Right lobe of liver (tissue), 4 donors: ENCODE data around the gene ANKRD44.

ENCODE experiments used
- CTCF ChIP-seq, 4 donors: fragments of 200-600 bp in 3 of 4; fragments of 450-650 bp in 1 of 4; IDR thresholded peaks; one replicate each; pipeline versions ENCODE4 v1.5.1 to v1.8.0; 2016 to 2022; ENCODE audit warnings: antibody characterized with exemption in 4 of 4, mild to moderate bottlenecking in 2 of 4
- POLR2A ChIP-seq: fragments of 450-650 bp; IDR thresholded peaks from one replicate; pipeline ENCODE4 v1.6.1; 2017; ENCODE audit warnings: antibody characterized with exemption, mild to moderate bottlenecking
- donor health status: DM: no; HTN: no; CAD: no.
- donor health status: DM: no; HTN: no; CAD: no.
- donor health status: DM: no; HTN: yes; CAD: no.

- TF ChIP-seq CTCF (IDR thresholded peaks at IDR 0.05) (no peak), POLR2A (no peak)
Observed at GRCh38 chr2:197182668-197183067, 127.9 kb downstream of the ANKRD44 start.
